Fibroblast of mammary gland (primary cell): ENCODE measurements around the gene WT1.
"Not testable (repeated sequence)": the region's sequence is repeated elsewhere in the genome, so short reads cannot be mapped to it uniquely, and the experiment has no call there.

Source experiments
- DNase-seq: peaks from one replicate; pipeline ENCODE4 v3.0.0-alpha.2; 2010; ENCODE audit warnings: low read depth
- H3K4me3 ChIP-seq: 2 replicates; pipeline ENCODE4 v1.5.1; 2011; ENCODE audit warnings: low read depth, mild to moderate bottlenecking, low read length, moderate library complexity; ENCODE audit not compliant: control insufficient read depth
- TF ChIP-seq, protein P1 (sequence below): conservative IDR thresholded peaks from 2 replicates; pipeline ENCODE4 v1.5.1; 2011; ENCODE audit warnings: low read depth, low read length, inconsistent platforms; ENCODE audit not compliant: control insufficient read depth, insufficient read depth

The WT1 gene

DNA sequence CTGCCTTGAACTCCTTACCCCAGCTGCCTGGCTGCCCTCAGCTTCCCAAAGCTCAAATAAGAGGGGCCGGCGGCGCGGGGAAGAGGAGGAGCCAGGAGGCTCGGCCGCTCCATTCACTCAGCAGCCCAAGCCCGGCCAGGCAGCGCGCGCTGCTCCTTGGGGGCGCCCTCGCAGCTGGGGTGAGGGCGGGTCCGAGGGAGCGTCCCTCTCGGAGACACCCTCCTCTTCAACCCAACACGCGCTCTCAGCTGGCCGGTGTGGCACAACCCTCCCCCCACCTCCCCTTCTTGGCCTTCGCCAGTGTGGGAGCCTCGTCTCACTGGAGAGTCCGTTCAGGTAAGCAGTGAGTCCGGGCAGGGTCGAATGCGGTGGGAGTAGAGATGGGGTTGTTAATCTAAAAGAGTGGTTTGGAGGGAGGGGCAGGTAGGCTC lies at the start of gene WT1:
WT1 (minus strand) TSS at position 29 of the 431 bp plus-strand sequence.
- no peak for DNase-seq
- H3K4me3 ChIP-seq, result no peak within 1 kb of the TSS
- TF ChIP-seq, protein P1, sequence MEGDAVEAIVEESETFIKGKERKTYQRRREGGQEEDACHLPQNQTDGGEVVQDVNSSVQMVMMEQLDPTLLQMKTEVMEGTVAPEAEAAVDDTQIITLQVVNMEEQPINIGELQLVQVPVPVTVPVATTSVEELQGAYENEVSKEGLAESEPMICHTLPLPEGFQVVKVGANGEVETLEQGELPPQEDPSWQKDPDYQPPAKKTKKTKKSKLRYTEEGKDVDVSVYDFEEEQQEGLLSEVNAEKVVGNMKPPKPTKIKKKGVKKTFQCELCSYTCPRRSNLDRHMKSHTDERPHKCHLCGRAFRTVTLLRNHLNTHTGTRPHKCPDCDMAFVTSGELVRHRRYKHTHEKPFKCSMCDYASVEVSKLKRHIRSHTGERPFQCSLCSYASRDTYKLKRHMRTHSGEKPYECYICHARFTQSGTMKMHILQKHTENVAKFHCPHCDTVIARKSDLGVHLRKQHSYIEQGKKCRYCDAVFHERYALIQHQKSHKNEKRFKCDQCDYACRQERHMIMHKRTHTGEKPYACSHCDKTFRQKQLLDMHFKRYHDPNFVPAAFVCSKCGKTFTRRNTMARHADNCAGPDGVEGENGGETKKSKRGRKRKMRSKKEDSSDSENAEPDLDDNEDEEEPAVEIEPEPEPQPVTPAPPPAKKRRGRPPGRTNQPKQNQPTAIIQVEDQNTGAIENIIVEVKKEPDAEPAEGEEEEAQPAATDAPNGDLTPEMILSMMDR, result no peak

DNA sequence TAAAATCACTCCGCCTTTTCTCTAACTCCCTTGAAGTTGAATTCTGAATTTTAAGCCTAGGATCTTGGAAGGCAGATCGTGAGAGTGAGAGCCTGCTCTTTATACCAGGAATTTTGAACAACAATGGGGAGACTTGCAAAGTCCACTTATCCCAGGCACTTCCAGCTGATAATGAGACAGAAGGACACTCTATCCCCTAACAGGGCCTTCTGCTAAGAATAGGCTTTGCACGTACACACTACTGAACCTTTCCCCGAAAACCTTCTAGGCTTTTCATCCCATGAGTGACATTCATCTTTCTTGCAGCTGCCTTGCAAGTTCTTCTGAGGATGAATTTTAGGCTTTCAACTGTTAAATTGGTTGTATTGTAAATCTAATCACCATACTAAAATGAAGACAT lies 44.0 kb upstream of the WT1 start:
- TF ChIP-seq, protein P1, result no peak
- no peak for DNase-seq
- H3K4me3 ChIP-seq, result no peak overlapping the region

DNA sequence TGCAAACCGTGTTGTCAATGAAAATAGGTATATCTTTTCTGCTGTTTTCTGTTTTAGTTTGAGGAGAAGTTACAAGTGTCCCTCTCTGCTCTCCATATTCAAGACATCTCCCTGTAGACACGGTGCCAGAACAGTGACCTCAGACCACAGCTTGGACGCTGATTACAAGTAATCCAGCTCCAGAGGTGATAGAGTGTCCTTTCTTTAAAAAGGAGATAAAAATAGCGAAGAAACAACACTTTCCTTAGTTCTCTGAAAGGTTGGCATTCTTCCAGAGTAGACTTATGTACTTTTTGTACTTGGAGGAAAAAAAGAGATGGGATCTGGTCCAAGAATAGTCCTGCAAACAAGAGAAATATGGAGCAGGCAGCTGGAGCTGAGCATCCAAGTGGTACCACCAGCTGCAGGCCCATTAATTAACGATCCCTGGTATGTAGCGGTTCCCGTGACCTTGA lies 43.0 kb upstream of the WT1 start:
- DNase-seq, result no peak

DNA sequence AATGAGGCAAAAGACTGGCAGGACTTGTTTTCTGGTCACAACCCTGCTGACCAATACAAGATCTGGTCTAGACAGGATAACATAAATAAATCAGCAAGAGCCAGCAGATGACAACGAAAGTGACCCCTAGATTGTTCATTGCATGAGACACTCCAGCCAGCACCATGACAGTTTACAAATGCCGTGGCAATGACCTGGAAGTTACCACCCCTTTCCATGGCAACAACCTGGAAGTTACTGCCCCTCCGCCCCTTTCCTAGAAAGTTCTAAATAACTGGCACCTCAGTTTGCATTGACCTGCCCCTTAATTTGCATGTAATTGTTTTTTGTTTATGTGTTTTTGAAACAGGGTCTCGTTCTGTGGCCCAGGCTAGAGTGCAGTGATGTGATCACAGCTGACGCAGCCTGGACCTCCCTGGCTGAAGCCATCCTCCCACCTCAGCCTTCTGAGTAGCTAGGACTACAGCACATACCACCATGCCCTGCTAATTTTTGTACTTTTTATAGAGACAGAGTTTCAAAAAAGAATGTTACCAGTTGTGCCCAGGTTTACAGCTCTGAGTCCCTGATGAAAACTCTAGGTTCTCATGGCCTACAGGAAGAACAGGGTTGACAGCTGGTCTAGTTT lies 38.1 kb upstream of the WT1 start:
- DNase-seq, result no peak
- H3K4me3 ChIP-seq, result no peak overlapping the region
- TF ChIP-seq, protein P1, result no peak

More for the DNA sequence above, 43.0 kb upstream of the WT1 start:
- TF ChIP-seq, protein P1, result no peak
- H3K4me3 ChIP-seq, result no peak overlapping the region

DNA sequence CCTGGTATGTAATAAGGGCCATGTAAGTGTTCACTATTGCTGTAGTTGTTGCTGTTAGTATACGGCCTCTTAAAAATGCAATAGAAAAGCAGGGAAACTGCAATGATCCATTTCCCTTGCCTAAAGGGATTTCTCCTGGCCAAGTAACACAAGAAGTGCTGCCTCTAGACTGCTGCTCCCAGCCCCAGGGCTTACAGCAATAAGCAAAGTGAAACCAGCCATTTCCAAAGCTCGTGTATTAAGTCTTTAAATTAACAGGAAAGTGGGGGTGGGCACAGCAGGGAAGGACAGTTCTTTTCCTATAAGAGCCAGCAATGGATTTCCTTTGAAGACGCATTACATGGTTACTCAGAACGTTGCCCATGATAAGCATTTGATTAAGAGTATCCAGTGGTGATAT lies 36.9 kb upstream of the WT1 start:
- TF ChIP-seq, protein P1, result no peak
- no peak for DNase-seq
- no peak overlapping the region for H3K4me3 ChIP-seq

DNA sequence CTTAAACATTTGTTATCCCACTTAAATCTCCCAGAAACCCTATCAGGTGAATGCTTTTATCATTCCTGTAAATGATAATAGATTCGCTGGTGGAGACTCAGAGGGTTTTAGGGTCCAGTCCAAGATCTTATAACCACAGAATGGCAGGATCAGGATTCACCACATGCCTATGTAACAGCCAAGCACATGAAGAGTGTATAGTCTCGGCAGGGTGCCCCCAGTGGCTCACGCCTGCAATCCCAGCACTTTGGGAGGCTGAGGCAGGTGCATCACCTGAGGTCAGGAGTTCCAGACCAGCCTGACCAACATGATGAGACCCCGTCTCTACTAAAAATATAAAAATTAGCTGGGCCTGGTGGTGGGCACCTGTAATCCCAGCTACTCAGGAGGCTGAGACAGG lies 36.2 kb upstream of the WT1 start:
- not testable (repeated sequence) for H3K4me3 ChIP-seq, DNase-seq

DNA sequence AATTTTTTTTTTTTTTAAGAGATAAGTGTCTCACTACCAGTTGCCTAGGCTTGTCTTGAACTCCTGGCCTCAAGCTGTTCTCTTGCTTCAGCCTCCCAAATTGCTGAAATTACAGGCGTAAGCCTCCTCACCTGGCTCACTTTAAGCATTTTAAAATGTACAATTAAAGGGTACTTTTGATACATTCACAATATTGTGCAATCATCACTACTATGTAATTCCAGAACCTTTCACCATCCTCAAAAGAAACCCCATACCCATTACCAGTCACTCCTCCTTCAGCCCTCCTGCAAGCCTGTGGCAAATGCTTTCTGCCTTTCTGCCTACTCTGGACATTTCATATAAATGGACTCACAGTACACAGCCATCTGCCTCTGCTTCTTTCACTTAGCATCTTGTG lies 34.5 kb upstream of the WT1 start:
- TF ChIP-seq, protein P1, result no peak
- DNase-seq, result no peak

More for the DNA sequence above, 34.5 kb upstream of the WT1 start:
- no peak overlapping the region for H3K4me3 ChIP-seq
